ENCODE results near the gene PAK4.

The PAK4 gene

GRCh38 chr19:39188960-39189359, 63.4 kb downstream of the PAK4 start:
- TF ChIP-seq CTCF (IDR thresholded peaks at IDR 0.05; ENCODE audit: low read depth, low read length) = no peak
- H3K4me3 ChIP-seq (ENCODE audit: low read depth, low read length) = no peak overlapping the region

- H3K4me3 ChIP-seq (ENCODE audit: low read depth, low read length) = no peak overlapping the region
- TF ChIP-seq CTCF (IDR thresholded peaks at IDR 0.05; ENCODE audit: low read depth, low read length) = no peak
Measured at GRCh38 chr19:39190768-39191167, 65.2 kb downstream of the PAK4 start.

- TF ChIP-seq CTCF (IDR thresholded peaks at IDR 0.05; ENCODE audit: low read depth, low read length) = no peak
- H3K4me3 ChIP-seq (ENCODE audit: low read depth, low read length) = no peak overlapping the region
Measured at GRCh38 chr19:39192846-39193245, 67.3 kb downstream of the PAK4 start.

- no peak for TF ChIP-seq CTCF (IDR thresholded peaks at IDR 0.05; ENCODE audit: low read depth, low read length)
Measured at GRCh38 chr19:39193803-39194202, 68.2 kb downstream of the PAK4 start.

GRCh38 chr19:39194832-39195542, 69.4 kb downstream of the PAK4 start:
- TF ChIP-seq CTCF (IDR thresholded peaks at IDR 0.05; ENCODE audit: low read depth, low read length) = no peak
- no peak overlapping the region for H3K4me3 ChIP-seq (ENCODE audit: low read depth, low read length)

More at GRCh38 chr19:39193803-39194202, 68.2 kb downstream of the PAK4 start:
- no peak overlapping the region for H3K4me3 ChIP-seq (ENCODE audit: low read depth, low read length)

- H3K4me3 ChIP-seq (ENCODE audit: low read depth, low read length) = no peak overlapping the region
- no peak for TF ChIP-seq CTCF (IDR thresholded peaks at IDR 0.05; ENCODE audit: low read depth, low read length)
Measured at GRCh38 chr19:39195755-39196154, 70.2 kb downstream of the PAK4 start.

GRCh38 chr19:39196320-39196719, 70.7 kb downstream of the PAK4 start:
- H3K4me3 ChIP-seq (ENCODE audit: low read depth, low read length) = no peak overlapping the region
- no peak for TF ChIP-seq CTCF (IDR thresholded peaks at IDR 0.05; ENCODE audit: low read depth, low read length)

Data from WI38 (cell line).